Stimulated activated CD8-positive, alpha-beta memory T cell treated with anti-CD3 and anti-CD28 coated beads, Interleukin-7, amount 100 ng/mL, for 1 hour (primary cell): Measurements from ENCODE around the gene ROBO1.

ENCODE experiments used
- DNase-seq, 2 donors: peaks; one replicate each; pipeline ENCODE4 v3.0.0-alpha.2; 2020; ENCODE audit warnings: low read depth in 2 of 2

The ROBO1 gene

GRCh38 chr3:79467721-79468120 is 300.1 kb downstream of the ROBO1 start:
- no peak for DNase-seq

DNA sequence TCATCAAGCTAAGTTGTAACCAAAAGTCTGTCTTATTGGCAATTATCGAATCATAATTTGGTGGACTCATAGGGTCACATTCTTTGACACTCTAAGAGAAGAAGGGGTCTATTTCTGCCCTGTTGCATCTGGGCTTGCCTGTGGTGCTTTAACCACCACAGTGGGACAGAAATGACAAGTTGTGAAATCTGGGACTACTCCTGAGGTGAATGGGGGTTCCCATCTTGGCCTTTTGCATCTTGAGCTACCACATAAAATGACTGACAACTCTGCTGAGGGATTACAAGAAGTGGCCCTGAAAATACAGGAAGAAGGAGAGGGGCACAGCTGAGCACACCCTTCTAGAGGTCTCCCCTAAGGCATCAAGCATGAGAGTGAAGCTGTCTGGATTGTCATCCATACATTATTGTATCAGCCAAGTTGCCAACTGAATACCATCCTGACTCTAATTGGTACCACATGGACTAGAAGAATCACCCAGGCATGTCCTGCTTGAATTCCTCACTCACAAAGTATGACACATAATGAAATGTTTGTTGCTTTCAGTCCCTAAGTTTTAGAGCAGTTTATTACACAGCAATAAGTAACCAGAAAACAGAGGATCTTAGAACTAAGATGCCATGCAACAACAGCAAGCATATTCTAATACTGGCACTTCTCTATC is 306.5 kb downstream of the ROBO1 start:
- no peak for DNase-seq

DNA sequence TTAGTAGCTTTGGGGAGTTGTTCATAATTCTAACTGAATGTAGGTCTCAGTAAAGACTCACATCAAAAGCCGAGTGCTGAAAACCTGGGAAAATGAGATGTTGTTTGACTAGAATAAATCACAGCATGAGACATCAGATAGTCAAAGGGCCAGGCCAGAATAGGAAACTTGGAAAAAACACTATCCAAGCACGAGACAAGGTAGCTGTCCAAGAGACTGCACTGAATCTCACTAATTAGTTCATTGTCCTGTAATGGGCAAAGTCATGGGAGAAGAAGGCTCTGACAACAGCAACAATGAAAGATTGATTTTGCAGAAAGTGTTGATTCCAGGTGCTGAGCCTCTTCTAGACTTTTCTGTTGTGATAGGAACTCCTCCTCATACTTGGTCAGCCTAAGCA is 314.2 kb downstream of the ROBO1 start:
- no peak for DNase-seq

GRCh38 chr3:79436387-79436786 is 331.4 kb downstream of the ROBO1 start:
- no peak for DNase-seq

DNA sequence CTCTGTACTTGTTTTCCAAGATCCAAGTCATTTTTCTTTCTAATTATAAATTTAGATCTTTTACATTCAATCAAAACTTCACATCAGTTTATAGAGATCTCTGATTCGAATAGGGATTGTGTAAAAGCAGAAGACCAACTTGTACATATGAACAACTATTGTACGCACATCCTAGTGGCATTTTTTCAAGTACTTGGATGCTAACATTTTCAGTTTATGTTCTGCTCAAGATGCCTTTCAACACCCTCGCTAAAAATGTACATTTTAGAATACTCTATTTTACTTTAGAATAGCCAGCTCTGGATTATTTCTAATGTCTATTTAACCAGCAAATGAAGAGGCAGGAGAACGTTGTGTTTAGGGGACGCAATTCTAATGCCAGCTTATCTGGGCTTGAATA is 340.7 kb downstream of the ROBO1 start:
- DNase-seq = no peak

- no peak for DNase-seq
Measured at GRCh38 chr3:79424811-79425210, 343.0 kb downstream of the ROBO1 start.

GRCh38 chr3:79423417-79423816 is 344.4 kb downstream of the ROBO1 start:
- no peak for DNase-seq

GRCh38 chr3:79421273-79421672 is 346.5 kb downstream of the ROBO1 start:
- no peak for DNase-seq

GRCh38 chr3:79418855-79419621 is 348.8 kb downstream of the ROBO1 start:
- no peak for DNase-seq

DNA sequence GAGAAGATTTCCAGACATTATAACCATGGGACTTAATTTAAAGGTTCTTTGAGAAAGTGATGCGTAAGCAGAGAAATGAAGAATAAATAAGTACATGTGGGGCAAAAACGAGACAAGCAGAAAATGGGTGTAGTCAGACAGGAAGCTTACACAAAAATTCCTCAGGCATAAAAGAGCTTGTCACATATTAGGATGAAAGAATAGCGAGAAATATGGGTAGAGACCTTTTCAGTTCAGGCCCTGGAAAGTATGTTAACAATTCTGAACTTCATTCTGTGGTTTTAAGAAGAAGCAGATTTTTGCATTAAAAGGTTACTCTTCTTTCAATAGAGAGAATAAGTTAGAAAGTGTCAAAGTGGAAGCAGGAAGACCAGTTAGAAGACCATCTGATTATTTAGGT is 352.4 kb downstream of the ROBO1 start:
- no peak for DNase-seq

GRCh38 chr3:79414806-79415205 is 353.0 kb downstream of the ROBO1 start:
- no peak for DNase-seq

DNA sequence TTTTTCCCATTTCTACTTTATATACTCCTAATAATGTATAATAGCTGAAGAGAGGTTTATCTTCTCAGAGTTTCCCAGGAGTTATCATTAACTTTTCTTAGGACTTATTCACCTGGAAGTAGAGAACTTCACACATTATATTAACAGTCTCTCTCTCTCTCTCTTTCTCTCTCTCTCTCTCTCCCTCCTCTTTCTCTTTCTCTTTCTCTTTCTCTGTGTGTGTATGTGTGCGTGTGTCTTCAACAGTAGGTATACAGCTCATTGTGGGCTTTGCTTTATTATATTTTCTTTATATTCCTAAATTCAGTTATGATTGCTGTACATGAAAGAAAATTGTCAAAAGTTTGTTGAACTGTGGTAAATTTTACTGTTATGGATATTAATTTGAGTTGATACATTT is 353.8 kb downstream of the ROBO1 start:
- no peak for DNase-seq

- DNase-seq = no peak
Measured at GRCh38 chr3:79412537-79412936, 355.3 kb downstream of the ROBO1 start.

GRCh38 chr3:79410617-79411016 is 357.2 kb downstream of the ROBO1 start:
- DNase-seq = no peak

DNA sequence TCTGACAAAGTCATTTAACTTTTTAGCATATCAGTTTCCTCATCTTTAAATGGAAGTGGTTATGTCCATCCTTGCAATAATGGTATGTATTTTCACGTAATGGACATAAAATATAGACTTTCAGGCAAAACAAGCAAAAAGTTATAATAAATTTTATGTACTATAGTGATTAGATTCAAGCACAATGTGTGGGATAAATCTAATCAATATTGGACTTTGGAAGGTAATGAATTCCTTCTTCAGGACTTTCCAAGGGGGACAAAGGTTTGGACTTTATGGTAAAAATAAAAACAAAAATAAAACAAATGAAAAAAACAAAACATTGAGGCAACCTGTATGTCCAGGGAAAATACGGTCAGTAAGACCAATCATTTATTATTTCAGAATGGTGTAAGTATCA is 357.7 kb downstream of the ROBO1 start:
- DNase-seq = no peak

DNA sequence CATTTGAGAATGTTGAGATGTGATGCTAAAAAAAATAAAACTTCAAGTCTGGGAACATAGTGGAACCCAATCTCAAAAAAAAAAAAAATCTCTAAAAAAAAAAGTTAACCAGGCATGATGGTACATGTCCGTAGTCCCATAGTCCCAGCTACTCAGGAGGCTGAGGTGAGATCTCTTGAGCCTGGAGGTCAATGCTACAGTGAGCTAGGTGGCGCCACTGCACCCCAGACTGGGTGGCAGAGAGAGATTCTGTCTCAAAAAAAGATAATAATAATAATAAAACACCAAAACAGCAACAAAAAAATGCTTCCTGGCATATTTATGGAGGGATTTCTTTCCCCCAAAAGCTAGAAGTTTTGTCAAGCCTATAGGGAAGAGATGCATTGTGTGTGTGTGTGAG is 361.6 kb downstream of the ROBO1 start:
- no peak for DNase-seq

DNA sequence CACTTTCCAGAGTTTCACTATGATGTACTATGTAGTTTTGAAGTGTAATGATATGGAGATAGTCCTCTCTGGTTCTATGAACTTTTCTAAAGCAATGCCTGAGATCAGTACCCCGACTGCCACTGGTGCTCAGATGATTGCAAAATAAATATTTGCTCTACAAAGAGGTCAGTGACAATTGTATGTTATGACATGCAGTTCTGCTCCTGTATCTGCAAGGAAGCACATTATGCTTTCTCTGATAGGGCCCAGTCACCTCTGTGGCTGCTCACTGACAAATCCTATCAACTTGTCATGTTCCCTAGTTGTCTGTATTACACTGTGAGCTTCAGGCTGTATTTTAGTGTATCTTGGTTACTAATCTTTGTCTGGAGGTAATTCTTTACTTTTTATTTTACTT is 362.6 kb downstream of the ROBO1 start:
- DNase-seq = no peak

- no peak for DNase-seq
Measured at GRCh38 chr3:79396595-79396994, 371.2 kb downstream of the ROBO1 start.

GRCh38 chr3:79392479-79392878 is 375.3 kb downstream of the ROBO1 start:
- DNase-seq = no peak

GRCh38 chr3:79390352-79390751 is 377.4 kb downstream of the ROBO1 start:
- DNase-seq = no peak

GRCh38 chr3:79385211-79385610 is 382.6 kb downstream of the ROBO1 start:
- no peak for DNase-seq

- no peak for DNase-seq
Measured at GRCh38 chr3:79383402-79384012, 384.3 kb downstream of the ROBO1 start.

DNA sequence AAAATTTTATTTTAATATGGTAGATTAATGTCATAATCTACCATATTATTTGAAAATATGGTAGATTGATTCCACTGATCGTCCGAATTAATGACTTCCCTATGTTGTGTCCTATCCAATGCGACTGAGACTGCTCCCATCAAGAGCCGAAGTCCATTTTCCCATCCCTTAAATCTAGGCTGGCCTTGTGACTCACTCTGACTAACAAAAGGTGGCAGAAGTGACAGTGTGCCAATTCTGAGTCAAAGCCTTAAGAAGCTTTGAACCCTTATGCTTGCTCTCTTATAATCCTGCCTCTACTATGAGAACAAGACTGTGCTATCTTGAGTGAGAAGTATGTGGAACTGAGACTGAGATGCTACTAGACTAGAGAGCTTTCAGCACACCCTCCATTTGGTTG is 387.2 kb downstream of the ROBO1 start:
- no peak for DNase-seq
